Melanocyte of skin (primary cell): ENCODE measurements around the gene NUMBL. TPM values are rescaled to one million over a fixed set of nuclear protein-coding genes. Genes with fewer than 3 reads are reported as not detected.

Experiments
- small RNA-seq, 2 donors: library from RNA; depleted of rRNA; stranded (forward); fragments of <200 nt; gene quantifications; one replicate each; pipeline ENCODE3, GENCODE V24; 2012
- total RNA-seq, 2 donors: library from RNA; depleted of rRNA; stranded (reverse); fragments of >200 nt; gene quantifications; 2 replicates each; pipeline ENCODE4 v1.2.3, GENCODE V29; 2012

NUMBL gene
- 10 to 100 TPM in 1 of 2 donors, 1 to 10 TPM in 1; 9.0 to 17.6 TPM for total RNA-seq

DNA sequence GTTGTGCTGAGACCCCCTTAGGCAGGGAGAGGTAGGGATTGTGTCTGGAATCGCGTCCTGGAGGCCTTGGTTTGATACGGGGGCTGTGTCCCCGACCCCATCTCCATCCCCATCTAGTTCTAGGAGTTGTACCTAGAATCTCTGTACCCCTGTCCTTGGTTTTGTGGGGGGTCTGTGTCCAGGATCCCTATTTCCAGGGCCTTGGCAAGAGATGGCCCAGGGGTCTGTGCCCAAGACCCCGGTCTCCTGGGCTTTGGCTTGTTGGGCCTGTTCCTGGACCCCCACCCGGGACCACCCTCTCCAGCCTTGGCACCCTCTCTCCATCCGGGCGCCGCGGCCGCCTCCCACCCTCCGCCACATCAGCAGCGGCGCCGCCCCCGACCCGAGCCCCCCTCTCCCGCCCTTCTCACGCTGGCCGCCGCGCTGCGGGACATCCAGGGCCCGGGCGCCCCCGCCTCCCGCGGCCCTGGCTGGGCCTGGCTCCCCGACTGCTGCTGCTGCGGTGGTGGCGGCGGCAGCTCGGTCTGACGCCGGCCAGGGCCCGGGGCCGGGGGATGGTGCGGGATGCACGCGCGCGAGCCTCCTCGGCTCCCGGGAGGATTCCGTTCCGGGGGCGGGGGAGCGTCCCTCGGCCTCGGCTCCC, at the start of gene NUMBL:
NUMBL (minus strand) TSS at position 602 of the 643 bp plus-strand sequence; CDS start at position 434, 168 bp downstream.

DNA sequence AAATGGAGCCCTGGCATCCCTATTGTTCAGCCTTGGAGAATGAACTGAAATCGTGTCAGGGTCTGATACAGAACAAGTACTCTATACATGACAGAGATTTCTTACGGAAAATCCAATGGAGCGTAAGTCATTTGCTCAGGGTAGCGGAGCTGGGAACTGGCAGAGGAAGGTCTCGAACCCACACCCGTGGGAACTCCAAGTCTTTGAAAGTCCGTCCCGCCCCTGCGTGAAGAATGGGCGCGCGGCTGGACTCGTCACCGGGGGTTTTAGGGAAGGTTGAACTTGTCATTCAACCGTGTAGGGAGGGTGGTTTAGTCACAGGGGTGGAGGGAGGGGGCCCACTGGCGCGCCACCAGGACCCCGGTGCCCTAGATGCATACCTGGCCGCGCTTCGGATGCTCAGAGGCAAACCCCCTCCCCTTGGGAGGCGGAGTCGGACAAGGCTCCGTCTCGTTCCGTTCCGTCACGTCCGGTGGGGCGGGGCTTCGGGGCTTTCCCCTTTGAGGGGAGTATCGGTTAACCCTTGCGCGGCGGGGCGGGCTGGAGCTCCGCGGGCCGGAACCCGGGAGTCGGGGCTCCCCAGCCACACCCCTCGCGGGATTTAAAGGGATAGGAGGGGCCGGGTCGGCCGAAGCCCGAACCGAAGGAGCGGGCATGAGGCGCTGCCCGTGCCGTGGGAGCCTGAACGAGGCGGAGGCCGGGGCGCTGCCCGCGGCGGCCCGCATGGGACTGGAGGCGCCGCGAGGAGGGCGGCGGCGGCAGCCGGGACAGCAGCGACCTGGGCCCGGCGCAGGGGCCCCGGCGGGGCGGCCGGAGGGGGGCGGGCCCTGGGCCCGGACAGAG, 26.3 kb upstream of the NUMBL start, which contains the start of the genes COQ8B and ITPKC:
COQ8B (minus strand) TSS at position 405 of the 843 bp plus-strand sequence. CDS start 2,254 bp downstream, outside the sequence.
ITPKC (plus strand) TSS at position 631 of the 843 bp plus-strand sequence; CDS start at position 655, 24 bp downstream.

Small RNA genes lying within 50 kb of the gene (small RNA-seq; reads per million reads assigned to genes)
- gene RNU6-195P, result 0 reads per million in 2 donors

Other genes with a start within 250 kb of the NUMBL start
- gene SERTAD3, start 246.3 kb downstream of the NUMBL start, total RNA-seq, result 10 to 100 TPM; 20.3 to 23.0 TPM
- 10 to 100 TPM; 83.6 to 93.6 TPM for gene BLVRB, start 224.9 kb downstream of the NUMBL start, total RNA-seq
- gene SPTBN4, start 223.7 kb downstream of the NUMBL start, total RNA-seq, result under 1 TPM; 0.34 to 1.00 TPM
- gene SHKBP1, start 113.8 kb downstream of the NUMBL start, total RNA-seq, result 10 to 100 TPM; 20.0 to 30.6 TPM
- 10 to 100 TPM; 15.5 to 17.3 TPM for gene LTBP4, start 89.3 kb downstream of the NUMBL start, total RNA-seq
- gene COQ8B, start 26.2 kb upstream of the NUMBL start, total RNA-seq, result 10 to 100 TPM; 55.4 to 57.9 TPM
- gene ITPKC, start 26.5 kb upstream of the NUMBL start, total RNA-seq, result 10 to 100 TPM in 1 of 2 donors, 1 to 10 TPM in 1; 9.3 to 15.8 TPM
- 1 to 10 TPM; 1.0 to 1.7 TPM for gene ACTMAP, start 59.8 kb upstream of the NUMBL start, total RNA-seq
- gene SNRPA, start 60.6 kb upstream of the NUMBL start, total RNA-seq, result 10 to 100 TPM; 23.1 to 51.3 TPM
- 10 to 100 TPM in 1 of 2 donors, 1 to 10 TPM in 1; 7.3 to 15.5 TPM for gene MIA, start 84.9 kb upstream of the NUMBL start, total RNA-seq
- 10 to 100 TPM; 15.5 to 24.3 TPM for gene RAB4B, start 87.6 kb upstream of the NUMBL start, total RNA-seq
- gene EGLN2, start 108.5 kb upstream of the NUMBL start, total RNA-seq, result 10 to 100 TPM; 80.2 to 85.9 TPM
- not detected for gene CYP2A6, start 159.8 kb upstream of the NUMBL start, total RNA-seq
- gene CYP2A7, start 191.6 kb upstream of the NUMBL start, total RNA-seq, result not detected